ENCODE measurements around the gene KIAA1755.

The KIAA1755 gene

DNA sequence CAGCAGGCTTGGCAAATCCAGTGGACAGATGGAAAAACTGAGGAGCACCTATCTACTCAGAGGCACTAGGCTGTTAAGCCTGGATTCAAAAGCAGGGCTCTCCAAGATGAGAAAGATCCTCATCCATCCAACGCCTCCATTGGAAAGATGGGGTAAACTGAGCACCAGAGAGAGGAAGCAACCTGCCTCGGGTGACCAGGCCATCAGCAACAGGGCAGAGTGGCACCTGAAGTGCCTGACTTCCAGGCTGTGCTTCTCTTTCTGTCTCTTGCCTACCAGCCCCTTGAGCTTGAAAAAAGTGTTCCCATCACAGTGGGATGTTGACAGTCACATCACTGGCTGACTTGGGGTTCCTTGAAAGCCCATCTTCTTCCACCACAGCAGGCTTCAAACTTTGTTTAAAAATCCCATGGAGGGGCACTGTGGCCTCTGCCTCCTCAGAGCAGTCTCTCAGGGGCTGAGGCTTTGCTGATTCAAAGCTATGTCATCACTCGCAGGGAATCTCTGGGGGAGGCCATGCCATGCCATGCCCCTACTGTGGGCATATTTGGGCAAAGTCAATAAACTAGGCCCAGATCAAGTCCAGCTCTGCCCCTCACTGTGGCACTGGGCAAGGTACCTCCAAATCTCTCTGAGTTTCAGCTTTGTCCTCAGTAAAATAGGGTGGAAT is 50.7 kb downstream of the KIAA1755 start:
- TF ChIP-seq, protein P1, sequence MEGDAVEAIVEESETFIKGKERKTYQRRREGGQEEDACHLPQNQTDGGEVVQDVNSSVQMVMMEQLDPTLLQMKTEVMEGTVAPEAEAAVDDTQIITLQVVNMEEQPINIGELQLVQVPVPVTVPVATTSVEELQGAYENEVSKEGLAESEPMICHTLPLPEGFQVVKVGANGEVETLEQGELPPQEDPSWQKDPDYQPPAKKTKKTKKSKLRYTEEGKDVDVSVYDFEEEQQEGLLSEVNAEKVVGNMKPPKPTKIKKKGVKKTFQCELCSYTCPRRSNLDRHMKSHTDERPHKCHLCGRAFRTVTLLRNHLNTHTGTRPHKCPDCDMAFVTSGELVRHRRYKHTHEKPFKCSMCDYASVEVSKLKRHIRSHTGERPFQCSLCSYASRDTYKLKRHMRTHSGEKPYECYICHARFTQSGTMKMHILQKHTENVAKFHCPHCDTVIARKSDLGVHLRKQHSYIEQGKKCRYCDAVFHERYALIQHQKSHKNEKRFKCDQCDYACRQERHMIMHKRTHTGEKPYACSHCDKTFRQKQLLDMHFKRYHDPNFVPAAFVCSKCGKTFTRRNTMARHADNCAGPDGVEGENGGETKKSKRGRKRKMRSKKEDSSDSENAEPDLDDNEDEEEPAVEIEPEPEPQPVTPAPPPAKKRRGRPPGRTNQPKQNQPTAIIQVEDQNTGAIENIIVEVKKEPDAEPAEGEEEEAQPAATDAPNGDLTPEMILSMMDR (IDR thresholded peaks at IDR 0.05; ENCODE audit: low read depth, low read length, missing control alignments): no peak
- Histone ChIP-seq H3K27ac (no peak overlapping the region), H3K4me3 (ENCODE audit: low read depth, low read length) (no peak overlapping the region), H3K27me3 (replicated peaks) (no peaks in the 10 kb centered on the region), H3K36me3 (replicated peaks) (peaks cover 6% of the 10 kb centered on the region)
- no peak for DNase-seq
- in situ Hi-C loops (cut with HindIII; ENCODE audit: low pct_ligation_motif_present, low sequenced_read_pairs): no loop called here

DNA sequence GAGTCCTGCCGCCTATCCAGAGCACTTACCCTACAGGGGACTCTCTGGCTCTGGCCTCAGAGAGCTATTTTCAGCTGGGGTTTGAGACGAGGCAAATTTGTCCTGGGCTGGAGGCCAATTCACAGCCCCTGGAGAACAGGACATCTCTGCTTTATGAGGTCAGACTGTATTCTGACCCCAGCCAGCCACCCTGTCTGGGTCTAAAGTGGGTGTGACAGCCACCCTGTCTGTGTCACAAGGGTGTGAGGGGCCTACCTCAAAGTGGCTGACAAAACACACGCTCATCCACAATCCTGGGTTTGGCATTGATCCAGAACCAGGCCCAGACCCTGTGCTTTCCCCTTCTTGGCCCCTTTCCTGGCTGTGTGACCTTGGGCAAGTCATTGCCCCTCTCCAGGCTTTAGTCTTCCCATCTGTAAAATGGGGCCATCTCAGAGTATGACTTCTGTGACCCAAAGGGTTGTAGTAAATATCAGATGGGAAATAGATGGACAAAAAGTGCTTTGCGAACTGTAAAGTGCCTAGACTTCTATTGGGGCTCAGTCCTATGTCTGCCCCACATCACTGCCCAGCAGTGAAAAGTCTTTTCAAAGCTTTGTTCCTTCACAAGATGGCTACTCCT is 51.4 kb downstream of the KIAA1755 start:
- DNase-seq: no peak
- in situ Hi-C loops (cut with HindIII; ENCODE audit: low pct_ligation_motif_present, low sequenced_read_pairs): no loop called here
- Histone ChIP-seq H3K36me3 (replicated peaks) (peaks cover 1% of the 10 kb centered on the region), H3K27me3 (replicated peaks) (no peaks in the 10 kb centered on the region), H3K27ac (no peak overlapping the region), H3K4me3 (ENCODE audit: low read depth, low read length) (no peak overlapping the region)
- TF ChIP-seq, protein P1 (IDR thresholded peaks at IDR 0.05; ENCODE audit: low read depth, low read length, missing control alignments): no peak

DNA sequence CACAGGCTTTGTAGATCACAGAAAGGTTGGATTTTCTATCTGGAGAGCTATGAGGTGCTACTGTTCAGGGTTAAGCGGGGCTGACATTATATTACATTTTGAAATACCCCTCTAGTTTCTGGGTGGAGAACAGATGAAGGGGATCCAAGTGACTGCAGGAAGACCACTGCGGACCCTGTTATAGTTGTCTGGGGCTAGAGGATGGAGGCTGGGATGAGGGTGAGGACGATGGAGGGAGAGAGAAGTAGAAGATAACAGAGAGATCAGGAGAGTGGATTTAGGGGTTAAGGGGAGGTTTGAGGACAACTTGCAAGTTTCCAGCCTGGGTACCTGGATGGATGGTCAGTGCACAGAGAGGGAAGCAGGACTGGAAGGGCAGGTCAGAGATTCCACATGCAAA is 52.0 kb downstream of the KIAA1755 start:
- Histone ChIP-seq H3K27ac (no peak overlapping the region), H3K27me3 (replicated peaks) (no peaks in the 10 kb centered on the region), H3K36me3 (replicated peaks) (no peaks in the 10 kb centered on the region), H3K4me3 (ENCODE audit: low read depth, low read length) (no peak overlapping the region)
- DNase-seq: no peak
- TF ChIP-seq, protein P1 (IDR thresholded peaks at IDR 0.05; ENCODE audit: low read depth, low read length, missing control alignments): no peak
- in situ Hi-C loops (cut with HindIII; ENCODE audit: low pct_ligation_motif_present, low sequenced_read_pairs): no loop called here

DNA sequence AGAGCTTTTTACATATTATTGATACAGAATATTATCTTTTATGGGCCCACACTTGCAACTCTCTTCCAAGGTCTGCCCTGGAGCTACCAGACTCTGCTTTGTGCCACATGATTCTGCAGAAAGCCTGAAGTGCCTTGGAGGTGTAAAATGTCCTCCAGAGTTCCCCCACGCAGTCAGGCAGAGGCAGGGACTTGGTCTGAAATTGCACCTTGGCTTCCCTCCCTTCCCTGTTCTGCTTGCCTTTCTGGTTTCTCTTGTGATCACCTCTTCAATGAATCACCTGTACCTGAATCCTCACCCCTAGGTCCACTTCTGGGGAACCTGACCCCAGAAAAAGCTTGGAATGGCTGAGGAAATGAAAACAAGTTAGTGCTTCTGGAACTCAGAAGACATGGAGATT is 52.4 kb downstream of the KIAA1755 start:
- in situ Hi-C loops (cut with HindIII; ENCODE audit: low pct_ligation_motif_present, low sequenced_read_pairs): no loop called here
- TF ChIP-seq, protein P1 (IDR thresholded peaks at IDR 0.05; ENCODE audit: low read depth, low read length, missing control alignments): no peak
- H3K27ac ChIP-seq: no peak overlapping the region
- H3K27me3 ChIP-seq (replicated peaks): no peaks in the 10 kb centered on the region
- no peak overlapping the region for H3K4me3 ChIP-seq (ENCODE audit: low read depth, low read length)
- no peaks in the 10 kb centered on the region for H3K36me3 ChIP-seq (replicated peaks)
- no peak for DNase-seq

DNA sequence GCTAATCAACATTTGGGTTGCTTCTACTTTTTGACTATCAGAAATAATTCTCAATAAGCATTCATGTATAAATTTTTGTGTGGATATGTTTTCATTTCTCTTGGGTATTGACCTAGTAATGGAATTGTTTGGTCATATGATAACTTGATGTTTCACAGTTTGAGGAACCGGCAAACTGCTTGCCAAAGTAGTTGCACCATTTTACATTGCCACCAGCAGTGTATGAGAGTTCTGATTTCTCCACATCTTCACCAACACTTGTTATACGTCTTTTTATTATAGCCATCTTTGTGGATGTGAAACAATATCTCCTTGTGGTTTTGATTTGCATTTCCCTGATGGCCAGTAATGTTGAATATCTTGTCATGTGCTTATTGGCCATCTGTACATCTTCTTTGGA is 52.9 kb downstream of the KIAA1755 start:
- Histone ChIP-seq H3K4me3 (ENCODE audit: low read depth, low read length) (no peak overlapping the region), H3K27me3 (replicated peaks) (no peaks in the 10 kb centered on the region), H3K27ac (no peak overlapping the region), H3K36me3 (replicated peaks) (no peaks in the 10 kb centered on the region)
- DNase-seq: no peak
- in situ Hi-C loops (cut with HindIII; ENCODE audit: low pct_ligation_motif_present, low sequenced_read_pairs): no loop called here
- TF ChIP-seq, protein P1 (IDR thresholded peaks at IDR 0.05; ENCODE audit: low read depth, low read length, missing control alignments): no peak

Measured in brain microvascular endothelial cell (primary cell).